HG03175 (cell line): Measurements from ENCODE around the gene C11orf58.

Experiments used
- ATAC-seq: cut with Tn5 transposase; IDR thresholded peaks from one replicate; pipeline ENCODE4 v1.9.1; 2021; ENCODE audit warnings: mild to moderate bottlenecking, moderate library complexity; ENCODE audit not compliant: unreplicated experiment

C11orf58 gene

DNA sequence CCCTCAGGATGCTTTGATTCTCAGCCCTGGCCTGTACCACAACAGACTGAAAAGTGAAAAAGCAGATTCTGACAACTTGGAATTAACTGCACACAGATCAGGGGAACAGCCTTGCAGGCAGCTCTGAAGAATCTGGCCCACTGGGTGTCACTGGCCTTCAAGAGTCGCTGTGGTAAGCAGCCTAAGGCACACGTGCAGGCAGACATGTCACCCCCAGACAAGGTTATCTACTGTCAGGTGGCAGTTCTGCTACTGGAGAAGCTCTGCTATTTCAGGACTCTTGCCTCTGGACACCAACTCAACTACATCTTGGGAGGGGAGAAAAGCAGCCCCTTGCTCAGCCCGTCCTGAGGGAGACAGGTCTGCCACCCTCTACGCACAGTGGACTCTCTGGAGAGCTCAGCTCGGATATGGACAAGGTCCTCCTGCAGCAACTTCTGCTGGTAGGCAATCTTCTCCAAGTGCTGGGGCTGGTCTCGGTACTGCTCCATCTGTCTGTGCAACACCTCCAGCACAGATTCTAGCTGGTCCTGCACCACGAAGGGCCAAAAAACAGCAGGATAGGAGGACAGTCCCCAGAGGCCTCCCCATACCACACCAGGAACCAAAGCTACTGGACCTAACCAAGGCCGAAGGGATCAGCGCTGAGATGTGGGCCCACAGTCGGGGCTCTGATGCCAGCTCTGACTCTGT is 63.0 kb downstream of the C11orf58 start:
- no peak for ATAC-seq

DNA sequence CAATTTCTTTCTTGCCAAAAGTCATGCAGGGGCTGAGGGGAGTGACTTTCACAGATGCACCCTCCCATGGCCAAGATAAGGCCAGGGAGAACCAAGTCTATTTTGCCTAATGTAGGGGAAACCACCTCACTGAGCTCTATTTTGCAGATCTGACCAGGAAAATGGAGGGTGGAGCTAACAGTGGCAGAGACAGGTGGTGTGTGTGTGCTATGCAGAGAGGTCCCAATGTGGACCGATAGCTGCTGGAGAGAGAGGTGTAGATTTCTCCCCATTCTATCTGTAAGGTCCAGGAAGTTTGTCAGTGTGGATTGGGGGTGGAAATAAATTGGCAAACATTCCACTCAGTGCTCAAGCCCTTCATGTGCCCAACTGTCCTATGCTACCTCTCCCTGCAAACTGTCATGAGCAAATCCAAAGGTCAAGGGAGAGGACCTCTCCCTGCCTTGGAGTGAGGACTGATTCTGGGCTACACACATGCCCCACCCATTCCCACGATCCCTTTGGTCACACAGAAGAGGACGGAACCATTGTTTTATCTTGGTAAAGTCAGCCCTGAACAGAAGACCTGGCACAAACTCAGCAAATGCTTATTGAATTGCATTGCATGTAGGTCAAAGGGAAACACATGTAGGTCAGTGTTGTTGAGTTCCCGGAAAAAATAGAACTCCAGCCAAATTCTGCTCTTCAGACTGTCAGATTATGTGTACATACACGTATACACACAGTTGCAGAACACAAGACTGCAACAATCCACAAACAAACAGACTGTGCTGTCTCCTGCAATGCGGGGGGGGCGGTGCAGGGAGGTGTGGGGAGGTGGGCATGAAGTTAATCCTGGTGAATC is 65.9 kb downstream of the C11orf58 start:
- ATAC-seq, result no peak

GRCh38 chr11:16805938-16806337 is 67.5 kb downstream of the C11orf58 start:
- ATAC-seq, result no peak

DNA sequence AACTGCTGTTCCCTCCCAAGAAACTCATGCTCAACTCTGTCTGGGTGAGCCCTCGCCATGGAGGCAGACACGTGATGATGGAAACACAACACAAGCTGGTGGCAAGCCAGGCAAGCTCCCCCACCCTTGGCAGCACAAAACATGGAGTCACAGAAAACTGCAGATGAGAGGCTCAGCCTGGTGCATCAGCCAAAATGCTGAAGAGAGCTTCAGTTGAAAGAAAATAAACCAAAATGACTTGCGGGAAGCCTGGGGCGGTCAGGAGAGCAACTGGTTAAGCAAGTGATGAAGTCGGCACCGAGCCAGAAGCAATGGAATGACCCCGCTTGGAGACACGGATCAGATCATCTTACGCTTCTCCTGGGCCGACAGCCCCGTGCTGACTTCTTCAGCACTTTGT is 68.3 kb downstream of the C11orf58 start:
- ATAC-seq, result no peak

DNA sequence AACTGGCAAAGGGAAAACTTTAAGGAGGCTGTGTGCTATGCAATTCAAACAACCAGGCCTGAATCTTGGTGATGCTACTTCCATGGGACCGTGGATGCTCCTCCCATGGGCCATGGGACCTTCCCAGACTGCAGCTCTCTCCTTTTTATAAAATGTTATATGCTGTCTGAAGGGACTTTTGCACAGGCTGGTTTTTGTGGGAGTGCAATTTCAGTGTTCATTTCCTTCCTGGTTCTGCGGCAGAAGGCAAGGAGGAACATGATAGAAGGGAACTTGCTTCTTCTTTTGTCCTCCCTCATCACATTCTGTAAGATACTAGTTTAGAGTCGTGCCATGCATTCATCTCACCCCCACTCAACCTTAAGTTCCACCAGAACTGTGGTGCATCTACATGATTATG is 68.9 kb downstream of the C11orf58 start:
- no peak for ATAC-seq
